Lung microvascular endothelial cell (primary cell): ENCODE results near the gene ISM1. TPM values are rescaled to one million over a fixed set of nuclear protein-coding genes. Genes with fewer than 3 reads are reported as not detected.

Experiments used
- DNase-seq, 2 donors: peaks; one replicate each; pipeline versions ENCODE4 v3.0.0 to v3.0.0-alpha.2; 2010; ENCODE audit warnings: low read depth in 2 of 2
- total RNA-seq: library from RNA; depleted of rRNA; stranded (reverse); fragments of >200 nt; gene quantifications from 2 replicates; pipeline ENCODE4 v1.2.1, GENCODE V29; 2014

ISM1 gene
- under 0.01 TPM in 1 of 2 replicates, not detected in the other for total RNA-seq

DNA sequence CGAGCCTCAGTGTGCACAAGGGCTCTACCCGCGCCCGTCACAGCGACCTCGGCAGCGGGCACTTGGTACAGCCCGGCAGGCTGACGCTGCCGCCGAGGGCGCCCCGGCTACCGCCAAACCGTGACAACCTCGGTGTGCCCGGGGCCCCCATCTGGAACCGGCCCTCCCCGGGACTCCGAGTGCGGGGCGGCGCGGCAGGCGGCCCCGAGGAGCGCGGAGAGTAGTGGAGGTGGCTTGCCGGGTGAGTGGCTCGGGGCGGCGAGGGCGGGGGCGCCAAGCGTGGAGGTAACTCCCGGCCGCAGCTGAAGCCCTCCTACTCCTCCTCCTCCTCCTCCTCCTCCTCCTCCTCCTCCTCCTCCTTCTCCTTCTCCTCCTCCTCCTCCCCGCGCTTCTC, at the start of gene ISM1:
Gene ISM1 (plus strand): TSS at position 371 of the 394 bp plus-strand sequence. CDS start 503 bp downstream, outside the sequence.
- DNase-seq = peak; percentile 22 to 34

DNA sequence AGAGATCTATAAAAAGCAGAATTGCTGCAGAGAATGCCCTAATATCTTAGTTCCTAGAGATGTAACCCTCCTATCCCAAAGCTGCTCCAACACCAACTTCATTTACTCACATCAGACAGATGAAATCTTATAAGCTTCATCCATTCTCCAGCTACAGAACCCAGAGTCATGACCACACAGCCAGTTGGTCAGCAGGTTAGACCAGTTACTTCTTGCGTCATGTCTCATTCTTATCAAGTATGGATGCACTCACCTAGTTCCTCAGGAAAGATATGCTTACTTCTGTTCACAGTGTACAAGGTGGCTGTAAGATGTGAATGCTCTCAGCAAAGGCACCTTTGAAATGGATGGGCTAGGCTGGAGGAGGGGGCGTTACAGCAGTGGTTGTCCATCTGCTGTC, 47.9 kb upstream of the ISM1 start:
- no peak for DNase-seq

DNA sequence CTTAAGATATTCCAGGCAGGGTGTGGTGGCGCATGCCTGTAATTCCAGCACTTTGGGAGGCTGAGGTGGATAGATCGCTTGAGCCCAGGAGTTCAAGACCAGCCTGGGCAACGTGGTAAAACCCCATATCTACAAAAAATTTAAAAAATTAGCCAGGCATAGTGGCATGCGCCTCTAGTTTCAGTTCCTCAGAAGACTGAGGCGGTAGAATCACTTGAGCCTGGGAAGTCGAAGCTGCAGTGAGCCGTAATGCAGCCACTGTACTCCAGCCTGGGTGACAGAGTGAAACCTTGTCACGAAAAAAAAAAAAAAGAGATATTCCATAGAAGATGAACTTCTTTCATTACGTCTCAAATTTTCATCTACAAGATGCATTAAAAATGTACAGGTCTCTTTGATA, 46.7 kb upstream of the ISM1 start:
- DNase-seq = no peak

DNA sequence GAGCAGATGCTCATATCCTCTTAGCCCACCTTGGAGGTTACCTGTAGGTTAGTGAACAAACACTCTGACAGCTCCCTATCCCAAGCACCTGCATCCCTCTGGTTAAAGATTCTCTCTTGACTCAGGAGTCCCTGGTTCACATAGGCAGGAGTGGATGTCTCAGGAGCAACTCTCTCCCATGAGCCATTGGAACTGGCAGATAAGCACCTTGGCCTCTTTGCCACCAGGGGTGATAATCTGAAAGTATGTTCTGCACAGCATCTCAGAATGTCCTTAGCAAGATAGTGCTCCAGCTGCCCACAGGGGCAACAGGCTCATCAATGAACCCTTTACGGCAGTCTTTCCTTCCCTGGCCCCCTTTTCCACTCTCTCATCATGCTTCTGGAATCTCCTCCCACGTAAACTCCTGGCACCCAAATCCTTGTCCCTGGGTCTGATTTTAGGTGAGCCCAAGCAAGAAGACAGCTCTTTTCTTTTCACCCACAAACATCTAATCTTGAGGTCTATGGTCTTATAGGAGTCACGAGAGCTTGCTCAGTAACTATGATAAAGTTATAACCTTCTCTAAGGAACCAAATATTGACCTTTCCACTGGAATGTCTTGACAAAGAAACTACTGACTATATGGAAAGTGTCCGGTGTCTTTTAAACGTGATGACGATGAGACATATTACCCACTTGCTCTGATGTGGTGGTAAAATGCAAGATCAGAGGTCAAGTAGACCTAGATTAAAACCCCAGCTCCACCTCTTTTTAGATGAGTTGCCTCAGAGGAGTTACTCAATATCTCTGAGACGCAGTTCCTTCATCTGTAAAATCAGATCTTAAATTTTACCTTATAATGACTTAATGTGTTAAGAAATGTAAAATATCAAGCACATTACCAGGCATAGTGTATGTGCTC, 39.8 kb upstream of the ISM1 start:
- DNase-seq = no peak

DNA sequence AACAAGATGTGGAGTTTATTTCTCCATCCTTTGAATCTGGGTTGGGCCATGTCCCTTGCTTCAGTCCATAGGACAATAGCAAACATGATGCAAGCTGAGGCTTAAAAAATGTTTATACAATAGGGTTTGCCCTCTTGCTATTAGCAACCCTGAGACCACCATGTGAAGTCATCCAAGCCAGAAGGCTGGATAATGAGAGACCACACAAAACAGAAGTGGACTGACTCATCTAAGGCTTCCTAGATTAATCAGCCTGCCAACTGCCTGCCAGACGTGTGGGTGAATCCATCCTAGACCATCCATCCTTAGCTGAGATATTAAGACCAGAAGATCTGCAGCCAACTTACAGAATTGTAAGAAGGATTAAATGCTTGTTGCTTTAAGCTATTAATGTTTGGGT, 38.1 kb upstream of the ISM1 start:
- no peak for DNase-seq

DNA sequence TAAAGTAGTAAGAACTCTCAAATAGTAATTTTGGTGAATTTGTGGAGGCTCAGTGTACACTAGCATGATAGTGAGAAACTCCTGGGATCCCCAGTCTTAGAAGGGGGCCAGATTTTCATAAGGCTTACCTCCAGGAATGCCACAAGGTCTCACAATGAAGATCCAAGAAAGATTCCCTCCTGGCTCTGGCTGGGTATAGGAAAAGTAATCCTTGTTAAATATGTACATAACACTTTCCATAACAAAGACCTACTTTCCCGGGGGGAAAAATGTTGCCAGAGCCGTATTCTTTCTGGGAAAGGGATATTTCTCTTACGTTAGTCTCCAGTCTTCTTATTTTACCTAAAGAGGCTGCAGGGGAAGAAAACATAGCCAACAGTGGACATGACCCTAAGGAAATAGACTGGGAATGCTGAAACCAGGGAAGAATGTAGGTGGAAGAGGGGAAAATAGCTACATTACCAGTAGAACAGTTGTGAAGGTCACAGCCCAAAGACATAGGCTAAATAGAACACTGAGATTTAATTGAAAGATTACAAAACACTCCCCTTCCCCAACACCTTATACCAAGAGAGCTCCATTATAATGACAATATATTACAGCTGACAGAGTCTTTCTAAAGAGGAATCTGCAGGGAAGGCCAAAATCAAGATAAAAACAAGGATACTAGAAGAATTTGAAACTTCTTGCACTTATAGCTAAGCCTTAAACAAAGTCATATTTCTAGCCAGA, 34.9 kb upstream of the ISM1 start:
- no peak for DNase-seq

DNA sequence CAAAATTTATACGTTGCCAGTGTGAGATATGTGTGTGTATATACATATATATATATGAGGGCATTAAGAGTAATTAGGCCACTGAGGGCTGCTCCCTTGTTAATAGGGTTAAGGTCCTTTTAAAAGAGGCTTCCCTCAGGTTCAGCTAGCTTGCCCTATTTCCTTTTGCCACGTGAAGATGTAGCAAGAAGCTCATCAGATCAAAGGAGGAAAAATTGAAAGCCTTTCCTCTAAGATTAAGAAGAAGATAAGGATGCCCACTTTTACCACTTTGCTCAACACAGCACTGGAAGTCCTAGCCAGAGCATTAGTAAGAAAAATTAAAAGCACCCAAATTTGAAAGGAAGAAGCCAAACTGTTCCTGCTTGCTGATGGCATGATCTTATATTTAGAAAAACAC, 33.2 kb upstream of the ISM1 start:
- DNase-seq = no peak

DNA sequence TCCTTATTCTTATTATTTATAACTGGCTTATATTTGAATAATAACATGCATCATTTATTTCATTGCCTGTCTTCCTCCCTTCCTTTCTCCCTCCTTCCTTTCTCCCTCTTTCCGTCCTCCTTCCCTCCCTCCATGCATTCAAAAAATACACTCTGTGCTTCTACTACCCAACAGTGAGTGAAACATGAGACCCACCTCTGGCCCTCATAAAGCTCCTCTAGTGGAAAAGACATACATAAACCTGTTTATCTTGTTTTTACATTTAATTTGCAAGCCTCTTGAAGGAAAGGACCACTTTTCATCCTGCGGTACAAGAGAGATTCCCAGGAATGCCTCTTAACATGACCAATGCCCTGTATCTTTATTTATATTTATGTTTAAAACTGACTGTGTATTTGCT, 21.8 kb upstream of the ISM1 start:
- no peak for DNase-seq

DNA sequence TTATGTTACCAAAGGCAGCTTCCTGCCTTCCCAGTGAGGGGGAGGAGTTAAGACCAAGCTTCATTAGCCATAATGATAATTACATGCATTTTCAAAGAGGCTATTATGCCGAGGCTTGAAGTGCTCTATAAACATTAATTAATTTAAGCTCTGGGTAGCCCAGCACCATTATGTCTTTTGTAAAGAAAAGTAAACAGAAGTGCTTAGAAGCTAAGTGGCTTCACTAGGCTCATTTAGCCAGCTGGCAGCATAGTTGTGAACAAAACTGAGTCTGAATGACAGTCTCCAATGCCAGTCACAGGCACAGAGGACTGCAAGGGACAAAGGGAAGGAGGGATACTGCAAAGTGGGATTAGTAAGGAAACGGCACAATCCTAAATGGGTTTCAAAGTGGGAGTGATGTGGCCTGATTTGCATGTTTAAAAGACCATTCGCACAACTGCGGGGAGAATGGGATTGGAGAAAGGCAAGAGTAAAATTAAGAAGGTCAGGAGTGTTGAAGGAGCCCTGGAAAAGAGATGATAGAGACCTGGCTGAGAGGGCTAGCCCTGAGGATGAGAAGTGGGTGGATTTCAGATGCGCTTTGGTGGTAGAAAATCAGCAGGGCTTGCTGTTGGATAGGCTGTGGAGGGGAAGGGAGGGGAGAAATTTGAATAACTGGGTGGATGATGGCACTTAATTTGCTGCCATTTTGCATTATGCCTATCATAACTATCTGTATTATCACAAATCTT, 20.1 kb upstream of the ISM1 start:
- no peak for DNase-seq

DNA sequence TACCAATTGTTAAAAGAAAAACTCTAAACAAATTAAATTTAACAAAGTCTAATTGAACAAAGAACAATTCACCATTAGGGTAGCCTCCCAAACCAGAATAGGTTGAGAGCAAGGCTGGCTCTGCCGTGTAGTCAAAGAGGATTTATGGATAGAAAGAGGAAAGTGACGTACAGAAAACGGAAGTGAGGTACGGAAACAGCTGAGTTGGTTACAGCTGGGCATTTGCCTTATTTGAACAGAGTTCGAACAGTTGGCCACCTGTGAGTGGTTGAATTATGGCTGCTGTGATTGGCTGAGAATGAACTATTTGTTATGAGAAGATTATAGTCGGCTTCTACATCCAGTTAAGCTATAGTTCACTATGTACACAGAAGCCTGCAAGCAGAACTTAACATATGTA, 18.5 kb upstream of the ISM1 start:
- peak in 1 of 2 donors; percentile 6 for DNase-seq

DNA sequence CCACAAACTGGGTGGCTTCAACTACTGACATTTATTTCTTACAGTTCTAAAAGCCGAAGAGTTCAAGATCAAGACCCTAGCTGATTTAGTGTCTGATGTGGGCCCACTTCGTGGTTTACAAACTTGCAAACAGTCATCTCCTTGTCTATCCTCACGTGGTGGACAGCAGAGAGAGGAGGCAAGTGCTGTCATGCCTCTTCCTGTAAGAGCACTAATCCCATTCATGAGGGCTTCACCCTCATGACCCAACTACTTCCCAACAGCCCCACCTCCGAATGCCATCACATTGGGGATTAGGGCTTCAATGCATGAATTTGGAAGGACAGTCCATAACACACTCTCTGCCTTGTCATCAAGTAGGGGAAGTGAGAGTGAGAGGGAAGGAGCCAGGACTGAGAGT, 15.6 kb upstream of the ISM1 start:
- DNase-seq = no peak

DNA sequence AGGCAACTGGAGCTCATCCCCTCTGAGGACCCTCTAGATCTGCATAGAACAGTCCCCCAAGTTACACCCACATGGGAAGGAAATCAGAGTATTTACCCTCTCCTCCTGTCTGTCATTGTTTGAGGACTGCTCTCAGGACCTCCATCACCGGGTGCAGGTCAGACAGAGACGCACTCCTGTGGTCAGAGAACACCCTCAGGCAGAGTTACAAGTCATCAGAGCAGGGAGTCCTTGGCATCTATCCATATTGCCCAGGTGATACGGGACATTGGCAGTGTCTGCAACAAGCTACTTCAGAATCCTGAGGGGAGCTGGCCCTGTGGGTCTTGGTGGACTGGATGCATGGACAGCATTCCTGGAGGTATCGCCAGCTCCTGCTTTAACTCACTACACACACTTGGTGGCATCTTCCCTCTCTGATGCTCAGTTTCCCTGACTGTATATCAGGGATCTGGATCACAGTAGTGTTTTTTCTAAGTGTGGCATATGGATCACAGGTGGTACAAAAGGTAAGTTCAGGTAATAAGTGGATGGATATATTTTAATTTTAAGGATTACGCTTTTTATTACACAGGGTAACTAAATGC, 15.1 kb upstream of the ISM1 start:
- DNase-seq = no peak

DNA sequence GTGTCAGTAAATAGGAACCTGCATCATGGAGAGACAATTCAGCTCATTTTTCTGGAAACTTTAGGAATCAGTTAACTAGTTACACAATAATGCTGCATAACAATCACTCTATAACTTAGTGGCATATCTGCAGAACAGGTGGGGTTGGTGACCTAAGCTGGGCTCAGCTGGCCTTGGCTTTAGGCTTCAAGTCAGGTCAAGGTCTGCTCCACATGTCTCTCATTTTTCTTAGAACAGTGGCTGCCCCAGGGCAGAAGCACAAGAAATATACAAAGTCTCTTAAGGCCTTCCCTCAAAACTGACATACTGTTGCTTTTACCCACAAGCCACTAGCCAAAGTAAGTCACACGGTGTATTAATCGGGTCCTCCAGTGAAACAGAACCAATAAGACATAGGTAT, 14.1 kb upstream of the ISM1 start:
- DNase-seq = no peak

DNA sequence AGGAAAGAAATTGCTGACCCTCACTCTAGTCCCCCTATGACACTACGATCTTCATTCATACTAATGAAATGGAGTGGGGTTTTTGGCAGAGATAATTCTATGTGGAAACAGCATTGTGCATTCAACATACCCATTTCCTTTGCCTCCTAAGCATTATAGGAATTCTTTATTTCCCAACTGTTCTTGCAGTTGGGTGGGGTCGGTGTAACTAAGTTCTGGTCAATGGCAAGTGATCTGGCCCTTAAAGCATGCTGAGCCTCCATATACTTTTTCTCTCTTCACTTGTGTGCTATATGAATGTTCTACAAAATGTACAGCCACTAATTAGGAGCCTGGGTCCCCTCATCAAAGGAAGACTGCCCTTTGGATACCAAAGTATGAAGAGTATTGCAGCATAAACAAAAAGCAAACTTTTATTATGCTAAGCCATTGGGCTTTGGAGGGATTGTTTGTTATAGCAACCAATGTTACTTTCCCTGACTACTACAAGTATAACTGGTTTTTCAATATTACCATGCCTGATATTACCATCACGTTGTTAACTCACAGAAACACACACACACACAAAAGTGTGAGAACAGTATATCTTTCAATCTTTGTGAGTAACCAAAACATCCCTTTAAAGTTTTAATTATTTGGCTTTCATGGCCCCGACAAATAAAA, 9.0 kb upstream of the ISM1 start:
- DNase-seq = no peak

DNA sequence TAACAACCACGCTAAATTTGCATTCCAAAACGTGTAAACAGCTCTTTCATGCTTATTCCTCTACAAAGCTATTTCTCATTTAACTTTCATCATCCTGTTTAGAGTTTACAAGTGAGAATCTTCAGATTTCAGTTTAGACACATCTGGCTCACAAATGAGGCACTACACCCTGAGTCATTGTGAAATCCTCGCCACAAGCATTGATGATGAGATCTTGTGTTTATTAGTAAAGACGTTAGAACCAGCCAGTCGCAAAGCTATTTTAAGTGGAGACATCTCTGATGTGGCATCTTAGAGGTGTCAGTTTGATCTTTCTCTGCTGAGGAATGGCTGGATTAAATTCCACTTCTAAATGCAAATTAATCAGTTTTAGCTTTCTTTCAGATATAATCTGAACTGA, 8.3 kb upstream of the ISM1 start:
- no peak for DNase-seq

DNA sequence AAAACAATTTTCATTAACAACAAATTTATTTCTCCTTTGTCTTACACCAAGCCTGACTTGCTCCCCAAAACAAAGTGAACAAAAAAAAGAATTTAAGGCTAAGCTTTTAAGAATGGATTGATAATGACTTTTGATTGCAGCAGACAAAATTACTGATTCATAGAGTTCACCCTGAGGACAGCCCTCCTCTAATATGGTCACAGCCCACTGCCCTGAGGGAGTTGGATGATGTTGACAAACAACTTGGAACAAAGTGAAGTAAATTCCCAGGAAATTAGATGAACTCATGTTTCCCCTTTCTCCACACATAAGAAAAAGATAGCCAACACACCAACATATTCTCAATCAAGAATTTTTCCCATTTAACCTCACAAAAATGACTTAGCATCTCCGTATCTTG, 7.7 kb upstream of the ISM1 start:
- DNase-seq = no peak

DNA sequence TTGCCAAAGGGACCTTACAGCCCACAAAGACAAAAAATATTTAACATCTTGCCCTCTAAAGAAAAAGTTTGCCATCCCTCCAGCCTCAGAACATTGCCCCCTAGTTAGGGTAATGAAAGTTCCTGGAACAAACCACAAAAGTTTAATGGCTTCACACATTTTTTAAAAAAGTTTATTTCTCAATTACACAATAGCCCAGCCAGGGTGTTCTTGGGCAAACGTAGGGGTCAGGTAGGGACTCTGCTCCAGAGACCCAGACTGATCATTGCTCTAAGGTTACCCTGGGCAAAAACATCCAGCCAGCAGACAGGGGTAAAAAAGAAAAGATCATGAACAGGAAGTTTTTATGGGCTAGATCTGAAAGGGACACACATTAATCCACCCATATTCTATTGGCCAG, 4.5 kb upstream of the ISM1 start:
- no peak for DNase-seq

DNA sequence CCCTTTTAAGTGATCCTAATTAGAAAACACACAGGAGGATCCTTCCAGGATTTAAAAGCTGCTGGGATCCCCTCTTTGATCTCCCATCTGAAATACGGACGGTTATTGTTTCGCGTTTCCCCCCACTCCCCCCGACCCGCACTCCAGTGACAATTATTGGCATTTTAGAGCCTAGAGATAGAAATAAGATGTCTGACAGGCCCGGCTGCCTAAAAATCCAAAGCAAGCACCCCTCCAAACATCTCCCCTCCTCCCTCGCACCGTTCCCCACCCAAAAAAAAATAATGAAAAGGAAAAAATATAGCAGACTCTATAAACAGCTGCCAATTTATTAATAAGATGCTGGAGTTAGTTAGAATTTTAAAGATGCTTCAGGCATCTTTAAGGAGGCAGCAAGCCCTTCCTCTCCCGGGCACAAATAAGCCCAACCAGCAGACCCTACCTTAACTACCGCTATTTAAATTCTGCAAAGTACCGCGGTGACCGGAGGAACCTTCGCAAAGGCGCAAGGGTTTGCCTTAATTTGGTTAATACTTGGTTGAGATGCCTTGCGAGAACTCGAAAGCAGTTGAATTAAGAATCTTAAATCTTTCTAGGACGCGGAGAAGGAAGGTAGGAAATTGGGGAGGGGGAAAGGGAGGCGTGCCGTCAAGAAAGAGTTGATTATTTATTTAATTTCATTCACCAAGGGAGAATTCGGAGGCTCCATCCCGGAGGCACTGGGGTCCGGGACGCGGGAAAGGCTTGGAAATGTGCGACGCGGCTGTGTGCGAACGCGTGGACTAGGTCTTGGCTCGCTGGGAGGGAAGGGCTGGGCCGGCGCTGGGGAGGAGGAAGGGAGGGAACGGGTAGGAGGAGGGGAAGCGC, 1.5 kb upstream of the ISM1 start:
- DNase-seq = no peak

DNA sequence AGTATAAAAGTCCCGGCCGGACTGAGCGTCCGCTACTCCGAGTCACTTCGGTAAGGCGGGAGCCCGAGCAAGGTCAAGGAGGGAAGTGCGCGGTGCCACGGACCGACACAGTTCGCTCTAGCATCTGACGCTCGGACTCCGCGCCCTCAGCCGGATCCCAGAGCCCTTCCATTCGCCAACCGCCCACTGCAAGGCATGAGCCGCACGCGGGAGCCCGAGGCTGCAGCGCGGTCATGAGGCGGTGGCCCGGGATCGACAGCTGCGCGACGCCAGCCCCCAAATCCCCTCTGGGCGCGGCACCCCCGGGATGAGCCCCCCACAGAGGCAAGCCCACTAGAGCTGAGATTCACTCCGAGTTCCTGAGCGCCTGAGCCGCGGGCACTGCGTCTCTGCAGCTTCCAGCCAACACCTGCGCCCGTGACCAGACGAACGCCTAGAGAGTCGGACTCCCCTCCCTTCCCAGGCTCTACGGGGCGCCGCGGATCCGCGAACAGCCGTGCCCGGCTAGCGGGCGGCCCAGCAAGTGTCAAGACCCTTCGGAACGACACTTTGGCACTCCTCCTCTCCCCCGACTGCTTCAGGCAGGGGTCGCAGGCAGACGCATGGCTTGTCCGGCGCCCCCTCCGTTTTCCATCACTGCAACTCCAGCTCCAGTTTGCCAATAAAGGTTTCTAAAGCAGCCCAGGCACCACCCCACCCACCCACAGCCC, 725 bp upstream of the ISM1 start:
- peak; percentile 30 to 46 for DNase-seq

DNA sequence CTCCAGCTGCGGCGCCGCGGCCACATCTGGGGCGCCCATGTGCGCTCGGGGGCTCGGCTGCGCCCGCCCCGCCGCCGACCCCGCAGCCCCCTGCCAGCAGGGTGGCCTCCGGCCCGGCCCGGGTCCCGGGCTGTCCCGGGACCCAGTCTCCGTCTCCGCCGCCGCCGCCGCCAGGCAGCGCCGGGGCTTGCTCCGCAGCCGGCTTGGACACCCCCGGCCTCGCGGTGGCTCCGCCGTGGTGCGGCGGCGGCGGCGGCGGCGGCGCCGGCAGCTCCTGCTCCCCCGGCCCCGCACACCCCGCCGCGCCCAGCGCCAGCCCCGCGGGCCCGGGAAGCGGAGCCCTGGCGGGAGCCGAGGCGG, 219 bp downstream of the ISM1 start:
- no peak for DNase-seq
